ENCODE results near the gene NRXN3. TPM values are rescaled to one million over a fixed set of nuclear protein-coding genes. Genes with fewer than 3 reads are reported as not detected.

The NRXN3 gene
- polyA plus RNA-seq, 1 of the 3 experiments (the other 2 are of a cell fraction) = 1.6 TPM

DNA sequence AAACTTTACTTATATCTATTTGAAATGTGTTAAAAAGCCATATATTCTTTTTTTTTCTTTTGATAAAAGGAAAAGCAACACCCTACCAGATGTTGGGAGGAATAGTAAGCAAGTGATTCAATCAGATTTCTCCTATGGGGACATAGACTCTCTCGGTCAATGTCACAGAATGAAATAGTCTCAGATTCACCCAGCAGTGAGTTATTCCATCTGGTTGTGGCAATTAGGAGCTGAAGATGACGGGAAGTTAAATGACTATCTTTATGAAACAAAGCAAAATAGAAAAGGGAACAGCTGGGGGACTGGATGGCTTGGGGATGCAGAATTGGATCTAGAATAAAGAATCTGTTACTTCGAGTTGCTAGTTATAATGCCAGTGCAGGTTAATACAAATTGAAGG lies 857.0 kb downstream of the NRXN3 start:
- Histone ChIP-seq H3K9me3 (no peaks in the 10 kb centered on the region), H3K4me3 (ENCODE audit: low read depth in 2 of 2, low read length in 1 of 2) (no peak overlapping the region), H3K9me2 (no peaks in the 10 kb centered on the region), H3K36me3 (replicated peaks in 1 of 2; ENCODE audit: control insufficient read depth in 1 of 2, insufficient read depth in 2 of 2, low read length in 1 of 2) (no peaks in the 10 kb centered on the region), H3K27me3 (ENCODE audit: insufficient read depth) (no peaks in the 10 kb centered on the region), H3K4me1 (ENCODE audit: control insufficient read depth in 1 of 2, insufficient read depth in 2 of 2, low read depth in 1 of 2, low read length in 1 of 2) (no peaks in the 10 kb centered on the region), H3K9ac (no peak overlapping the region), H3K4me2 (no peak overlapping the region), H3F3A (replicated peaks; ENCODE audit: insufficient read depth) (no peaks in the 10 kb centered on the region), H3K79me2 (ENCODE audit: insufficient read depth) (no peaks in the 10 kb centered on the region), H2AFZ (ENCODE audit: low read depth) (0 out of 2 replicates have a peak overlapping the region, but pooled peaks have one; percentile 6), H3K27ac (ENCODE audit: low read depth in 2 of 2, low read length in 1 of 2) (no peak overlapping the region), H4K20me1 (ENCODE audit: insufficient read depth) (no peaks in the 10 kb centered on the region)
- DNase-seq = no peak
- no peak for TF ChIP-seq RAD21 (IDR thresholded peaks at IDR 0.05; ENCODE audit: low read length)
- TF ChIP-seq POLR2AphosphoS5 (IDR thresholded peaks at IDR 0.05; ENCODE audit: low read depth, low read length) = no peak
- TF ChIP-seq YY1 (IDR thresholded peaks at IDR 0.05; ENCODE audit: low read depth) = no peak
- no peak for TF ChIP-seq FOXJ3 (CRISPR knock-in tag; IDR thresholded peaks at IDR 0.05)
- no peak for TF ChIP-seq FOSL2 (IDR thresholded peaks at IDR 0.05; ENCODE audit: borderline replicate concordance, low read depth)
- no peak for TF ChIP-seq SIN3A (IDR thresholded peaks at IDR 0.05; ENCODE audit: borderline replicate concordance, low read depth, low read length)
- no peak for TF ChIP-seq EZH2phosphoT487 (IDR thresholded peaks at IDR 0.05; ENCODE audit: borderline replicate concordance, low read depth)
- WGBS (ENCODE audit: low lambda C conversion rate) = 67% methylated on average over 3 of the region's 3 CpGs
- ChIA-PET CTCF (interaction anchor here (1.3 kb wide), 1 partner anchor 67 kb away, joined by 3 read pairs; no protein-coding TSS in a partner anchor), POLR2A (no interaction called here)

DNA sequence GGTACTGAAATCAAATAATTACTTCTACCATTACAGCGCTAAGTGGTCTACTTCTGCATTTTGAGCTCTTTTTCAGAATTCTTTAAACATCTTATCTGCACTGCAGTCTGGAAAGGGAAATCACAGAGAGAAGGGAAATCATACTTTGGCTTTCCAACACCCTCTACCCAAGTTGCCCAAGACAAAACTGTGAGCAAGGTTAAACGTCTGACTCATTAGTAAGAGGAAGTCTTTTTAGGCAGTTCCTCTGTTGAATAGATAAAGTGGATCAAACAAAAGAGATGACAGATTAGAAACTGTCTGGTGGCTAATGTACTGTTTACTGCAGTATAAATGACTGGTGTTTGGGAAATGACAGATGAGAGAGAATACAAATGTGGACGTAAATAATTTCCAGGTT lies 858.1 kb downstream of the NRXN3 start:
- H3K79me2 ChIP-seq (ENCODE audit: insufficient read depth) = no peaks in the 10 kb centered on the region
- H2AFZ ChIP-seq (ENCODE audit: low read depth) = no peak overlapping the region
- H3F3A ChIP-seq (replicated peaks; ENCODE audit: insufficient read depth) = no peaks in the 10 kb centered on the region
- 26% methylated on average over 3 of the region's 3 CpGs for WGBS (ENCODE audit: low lambda C conversion rate)
- ChIA-PET POLR2A (no interaction called here), CTCF (interaction anchor here (1.3 kb wide), 1 partner anchor 68 kb away, joined by 3 read pairs; no protein-coding TSS in a partner anchor)
- no peaks in the 10 kb centered on the region for H3K36me3 ChIP-seq (replicated peaks in 1 of 2; ENCODE audit: control insufficient read depth in 1 of 2, insufficient read depth in 2 of 2, low read length in 1 of 2)
- DNase-seq = no peak
- H4K20me1 ChIP-seq (ENCODE audit: insufficient read depth) = no peaks in the 10 kb centered on the region
- H3K9me2 ChIP-seq = no peaks in the 10 kb centered on the region
- H3K4me3 ChIP-seq (ENCODE audit: low read depth in 2 of 2, low read length in 1 of 2) = no peak overlapping the region
- H3K27me3 ChIP-seq (ENCODE audit: insufficient read depth) = no peaks in the 10 kb centered on the region
- no peak overlapping the region for H3K27ac ChIP-seq (ENCODE audit: low read depth in 2 of 2, low read length in 1 of 2)
- H3K4me2 ChIP-seq = no peak overlapping the region
- no peaks in the 10 kb centered on the region for H3K4me1 ChIP-seq (ENCODE audit: control insufficient read depth in 1 of 2, insufficient read depth in 2 of 2, low read depth in 1 of 2, low read length in 1 of 2)
- no peak for TF ChIP-seq EZH2phosphoT487 (IDR thresholded peaks at IDR 0.05; ENCODE audit: borderline replicate concordance, low read depth)
- TF ChIP-seq, protein P1, sequence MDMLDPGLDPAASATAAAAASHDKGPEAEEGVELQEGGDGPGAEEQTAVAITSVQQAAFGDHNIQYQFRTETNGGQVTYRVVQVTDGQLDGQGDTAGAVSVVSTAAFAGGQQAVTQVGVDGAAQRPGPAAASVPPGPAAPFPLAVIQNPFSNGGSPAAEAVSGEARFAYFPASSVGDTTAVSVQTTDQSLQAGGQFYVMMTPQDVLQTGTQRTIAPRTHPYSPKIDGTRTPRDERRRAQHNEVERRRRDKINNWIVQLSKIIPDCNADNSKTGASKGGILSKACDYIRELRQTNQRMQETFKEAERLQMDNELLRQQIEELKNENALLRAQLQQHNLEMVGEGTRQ (IDR thresholded peaks at IDR 0.05; ENCODE audit: borderline replicate concordance, low read depth, low read length) = no peak
- TF ChIP-seq, protein P2, sequence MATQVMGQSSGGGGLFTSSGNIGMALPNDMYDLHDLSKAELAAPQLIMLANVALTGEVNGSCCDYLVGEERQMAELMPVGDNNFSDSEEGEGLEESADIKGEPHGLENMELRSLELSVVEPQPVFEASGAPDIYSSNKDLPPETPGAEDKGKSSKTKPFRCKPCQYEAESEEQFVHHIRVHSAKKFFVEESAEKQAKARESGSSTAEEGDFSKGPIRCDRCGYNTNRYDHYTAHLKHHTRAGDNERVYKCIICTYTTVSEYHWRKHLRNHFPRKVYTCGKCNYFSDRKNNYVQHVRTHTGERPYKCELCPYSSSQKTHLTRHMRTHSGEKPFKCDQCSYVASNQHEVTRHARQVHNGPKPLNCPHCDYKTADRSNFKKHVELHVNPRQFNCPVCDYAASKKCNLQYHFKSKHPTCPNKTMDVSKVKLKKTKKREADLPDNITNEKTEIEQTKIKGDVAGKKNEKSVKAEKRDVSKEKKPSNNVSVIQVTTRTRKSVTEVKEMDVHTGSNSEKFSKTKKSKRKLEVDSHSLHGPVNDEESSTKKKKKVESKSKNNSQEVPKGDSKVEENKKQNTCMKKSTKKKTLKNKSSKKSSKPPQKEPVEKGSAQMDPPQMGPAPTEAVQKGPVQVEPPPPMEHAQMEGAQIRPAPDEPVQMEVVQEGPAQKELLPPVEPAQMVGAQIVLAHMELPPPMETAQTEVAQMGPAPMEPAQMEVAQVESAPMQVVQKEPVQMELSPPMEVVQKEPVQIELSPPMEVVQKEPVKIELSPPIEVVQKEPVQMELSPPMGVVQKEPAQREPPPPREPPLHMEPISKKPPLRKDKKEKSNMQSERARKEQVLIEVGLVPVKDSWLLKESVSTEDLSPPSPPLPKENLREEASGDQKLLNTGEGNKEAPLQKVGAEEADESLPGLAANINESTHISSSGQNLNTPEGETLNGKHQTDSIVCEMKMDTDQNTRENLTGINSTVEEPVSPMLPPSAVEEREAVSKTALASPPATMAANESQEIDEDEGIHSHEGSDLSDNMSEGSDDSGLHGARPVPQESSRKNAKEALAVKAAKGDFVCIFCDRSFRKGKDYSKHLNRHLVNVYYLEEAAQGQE (IDR thresholded peaks at IDR 0.05; ENCODE audit: low read depth, low read length) = no peak
- no peak for TF ChIP-seq RCOR1 (IDR thresholded peaks at IDR 0.05; ENCODE audit: low read length)
- no peak for TF ChIP-seq FOXJ3 (CRISPR knock-in tag; IDR thresholded peaks at IDR 0.05)
- TF ChIP-seq MXI1 (IDR thresholded peaks at IDR 0.05; ENCODE audit: low read depth, low read length) = no peak
- no peak for TF ChIP-seq MEF2A (IDR thresholded peaks at IDR 0.05; ENCODE audit: borderline replicate concordance, low read depth)
- TF ChIP-seq JUND (IDR thresholded peaks at IDR 0.05) = no peak
- no peak for TF ChIP-seq NRF1 (IDR thresholded peaks at IDR 0.05; ENCODE audit: low read depth, low read length)
- H3K9me3 ChIP-seq = no peaks in the 10 kb centered on the region
- no peak overlapping the region for H3K9ac ChIP-seq

Data from SK-N-SH (cell line).